SK-N-SH treated with all-trans-retinoic acid at 6 μM for 48 hours (cell line): ENCODE data around the gene IL23R.

ENCODE experiments used
- ATAC-seq: fragments of 200-7000 bp; cut with Tn5 transposase; 3 replicates; pipeline ENCODE4 v1.9.1; 2020; ENCODE audit warnings: mild to moderate bottlenecking, moderate library complexity
- ARNTL ChIP-seq: fragments of 450-650 bp; formaldehyde crosslinking; IDR thresholded peaks from 2 replicates; pipeline ENCODE4 v1.5.0; 2020; ENCODE audit warnings: low read depth, mild to moderate bottlenecking, moderate library complexity, borderline replicate concordance
- BACH2 ChIP-seq: fragments of 250-450 bp; sonication (Bioruptor Pico); IDR thresholded peaks from 2 replicates; pipeline ENCODE4 v1.9.0; 2021; ENCODE audit warnings: mild to moderate bottlenecking, borderline replicate concordance
- CSDC2 ChIP-seq: fragments of 250-450 bp; sonication (Bioruptor Pico); IDR thresholded peaks from 2 replicates; pipeline ENCODE4 v1.5.0; 2020; ENCODE audit warnings: mild to moderate bottlenecking, moderate library complexity
- GLIS3 ChIP-seq: fragments of 250-450 bp; sonication (Bioruptor Pico); IDR thresholded peaks from 2 replicates; pipeline ENCODE4 v1.5.0; 2020; ENCODE audit warnings: mild to moderate bottlenecking, moderate library complexity
- ISL1 ChIP-seq: fragments of 250-450 bp; sonication (Bioruptor Pico); IDR thresholded peaks from 2 replicates; pipeline ENCODE4 v2.1.2; 2022; ENCODE audit warnings: mild to moderate bottlenecking, moderate library complexity
- OSR1 ChIP-seq: fragments of 250-450 bp; sonication (Bioruptor Pico); IDR thresholded peaks from 2 replicates; pipeline ENCODE4 v1.8.0; 2022; ENCODE audit warnings: moderate library complexity, mild to moderate bottlenecking, inconsistent platforms
- PPARA ChIP-seq: fragments of 250-450 bp; sonication (Bioruptor Pico); IDR thresholded peaks from 2 replicates; pipeline ENCODE4 v1.5.0; 2020; ENCODE audit warnings: mild to moderate bottlenecking, borderline replicate concordance
- SNAI2 ChIP-seq: fragments of 250-450 bp; sonication (Bioruptor Pico); IDR thresholded peaks from 2 replicates; pipeline ENCODE4 v1.5.0; 2020; ENCODE audit warnings: mild to moderate bottlenecking, moderate library complexity
- TCF4 ChIP-seq: fragments of 250-450 bp; sonication (Bioruptor Pico); IDR thresholded peaks from 2 replicates; pipeline ENCODE4 v1.8.0; 2021; ENCODE audit warnings: mild to moderate bottlenecking, moderate library complexity, borderline replicate concordance
- TOX ChIP-seq: fragments of 250-450 bp; sonication (Bioruptor Pico); IDR thresholded peaks from 2 replicates; pipeline ENCODE4 v1.8.0; 2021; ENCODE audit warnings: mild to moderate bottlenecking, moderate library complexity, borderline replicate concordance
- ZFP3 ChIP-seq: fragments of 250-450 bp; sonication (Bioruptor Pico); IDR thresholded peaks from 2 replicates; pipeline ENCODE4 v1.5.0; 2020; ENCODE audit warnings: mild to moderate bottlenecking, moderate library complexity
- ZFP30 ChIP-seq: fragments of 450-650 bp; formaldehyde crosslinking; IDR thresholded peaks from 2 replicates; pipeline ENCODE4 v1.5.0; 2022; ENCODE audit warnings: mild to moderate bottlenecking, moderate library complexity
- ZNF565 ChIP-seq: fragments of 450-650 bp; formaldehyde crosslinking; conservative IDR thresholded peaks from 2 replicates; pipeline ENCODE4 v1.5.0; 2020; ENCODE audit warnings: low read depth, mild to moderate bottlenecking, moderate library complexity
- ZNF70 ChIP-seq: fragments of 450-650 bp; formaldehyde crosslinking; IDR thresholded peaks from 2 replicates; pipeline ENCODE4 v1.5.0; 2020; ENCODE audit warnings: mild to moderate bottlenecking, moderate library complexity
- ZNF8 ChIP-seq: fragments of 450-650 bp; formaldehyde crosslinking; IDR thresholded peaks from 2 replicates; pipeline ENCODE4 v1.5.0; 2020; ENCODE audit warnings: mild to moderate bottlenecking, moderate library complexity
- TF ChIP-seq, protein P1 (sequence below): fragments of 250-450 bp; sonication (Bioruptor Pico); IDR thresholded peaks from 2 replicates; pipeline ENCODE4 v1.5.1; 2021; ENCODE audit warnings: mild to moderate bottlenecking, moderate library complexity
- TF ChIP-seq, protein P2 (sequence below): fragments of 250-450 bp; sonication (Bioruptor Pico); IDR thresholded peaks from 2 replicates; pipeline ENCODE4 v1.5.0; 2020; ENCODE audit warnings: mild to moderate bottlenecking, moderate library complexity
- TF ChIP-seq, protein P3 (sequence below): fragments of 250-450 bp; sonication (Bioruptor Pico); IDR thresholded peaks from 2 replicates; pipeline ENCODE4 v1.8.0; 2020; ENCODE audit warnings: mild to moderate bottlenecking, moderate library complexity, borderline replicate concordance
- TF ChIP-seq, protein P4 (sequence below): fragments of 250-450 bp; sonication (Bioruptor Pico); IDR thresholded peaks from 2 replicates; pipeline ENCODE4 v1.8.0; 2021; ENCODE audit warnings: low read depth, mild to moderate bottlenecking, moderate library complexity, borderline replicate concordance

IL23R gene

DNA sequence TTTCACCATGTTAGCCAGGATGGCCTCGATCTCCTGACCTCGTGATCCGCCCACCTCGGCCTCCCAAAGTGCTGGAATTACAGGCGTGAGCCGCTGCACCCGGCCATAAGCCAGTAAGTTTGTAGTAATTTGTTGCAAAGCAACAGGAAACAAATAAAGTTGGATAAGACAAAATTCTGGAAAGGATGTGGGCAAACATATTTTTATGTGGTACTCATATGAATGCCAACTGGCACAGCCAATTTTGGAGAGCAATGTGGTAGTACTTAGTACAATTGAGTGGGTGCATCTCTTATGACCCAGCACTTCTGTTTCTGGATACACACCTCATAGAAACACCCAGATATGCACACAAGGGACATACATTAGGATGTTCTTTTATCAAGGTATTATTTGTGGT, 133.0 kb downstream of the IL23R start:
- ATAC-seq, result no peak
- no peak for TF ChIP-seq CSDC2
- TF ChIP-seq BACH2, result no peak
- no peak for TF ChIP-seq ZFP30 (CRISPR knock-in tag)
- no peak for TF ChIP-seq SNAI2 (CRISPR knock-in tag)
- no peak for TF ChIP-seq ZNF565
- TF ChIP-seq, protein P1, sequence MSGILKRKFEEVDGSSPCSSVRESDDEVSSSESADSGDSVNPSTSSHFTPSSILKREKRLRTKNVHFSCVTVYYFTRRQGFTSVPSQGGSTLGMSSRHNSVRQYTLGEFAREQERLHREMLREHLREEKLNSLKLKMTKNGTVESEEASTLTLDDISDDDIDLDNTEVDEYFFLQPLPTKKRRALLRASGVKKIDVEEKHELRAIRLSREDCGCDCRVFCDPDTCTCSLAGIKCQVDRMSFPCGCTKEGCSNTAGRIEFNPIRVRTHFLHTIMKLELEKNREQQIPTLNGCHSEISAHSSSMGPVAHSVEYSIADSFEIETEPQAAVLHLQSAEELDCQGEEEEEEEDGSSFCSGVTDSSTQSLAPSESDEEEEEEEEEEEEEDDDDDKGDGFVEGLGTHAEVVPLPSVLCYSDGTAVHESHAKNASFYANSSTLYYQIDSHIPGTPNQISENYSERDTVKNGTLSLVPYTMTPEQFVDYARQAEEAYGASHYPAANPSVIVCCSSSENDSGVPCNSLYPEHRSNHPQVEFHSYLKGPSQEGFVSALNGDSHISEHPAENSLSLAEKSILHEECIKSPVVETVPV, result no peak
- no peak for TF ChIP-seq TCF4
- TF ChIP-seq PPARA (CRISPR knock-in tag), result no peak
- TF ChIP-seq, protein P2, sequence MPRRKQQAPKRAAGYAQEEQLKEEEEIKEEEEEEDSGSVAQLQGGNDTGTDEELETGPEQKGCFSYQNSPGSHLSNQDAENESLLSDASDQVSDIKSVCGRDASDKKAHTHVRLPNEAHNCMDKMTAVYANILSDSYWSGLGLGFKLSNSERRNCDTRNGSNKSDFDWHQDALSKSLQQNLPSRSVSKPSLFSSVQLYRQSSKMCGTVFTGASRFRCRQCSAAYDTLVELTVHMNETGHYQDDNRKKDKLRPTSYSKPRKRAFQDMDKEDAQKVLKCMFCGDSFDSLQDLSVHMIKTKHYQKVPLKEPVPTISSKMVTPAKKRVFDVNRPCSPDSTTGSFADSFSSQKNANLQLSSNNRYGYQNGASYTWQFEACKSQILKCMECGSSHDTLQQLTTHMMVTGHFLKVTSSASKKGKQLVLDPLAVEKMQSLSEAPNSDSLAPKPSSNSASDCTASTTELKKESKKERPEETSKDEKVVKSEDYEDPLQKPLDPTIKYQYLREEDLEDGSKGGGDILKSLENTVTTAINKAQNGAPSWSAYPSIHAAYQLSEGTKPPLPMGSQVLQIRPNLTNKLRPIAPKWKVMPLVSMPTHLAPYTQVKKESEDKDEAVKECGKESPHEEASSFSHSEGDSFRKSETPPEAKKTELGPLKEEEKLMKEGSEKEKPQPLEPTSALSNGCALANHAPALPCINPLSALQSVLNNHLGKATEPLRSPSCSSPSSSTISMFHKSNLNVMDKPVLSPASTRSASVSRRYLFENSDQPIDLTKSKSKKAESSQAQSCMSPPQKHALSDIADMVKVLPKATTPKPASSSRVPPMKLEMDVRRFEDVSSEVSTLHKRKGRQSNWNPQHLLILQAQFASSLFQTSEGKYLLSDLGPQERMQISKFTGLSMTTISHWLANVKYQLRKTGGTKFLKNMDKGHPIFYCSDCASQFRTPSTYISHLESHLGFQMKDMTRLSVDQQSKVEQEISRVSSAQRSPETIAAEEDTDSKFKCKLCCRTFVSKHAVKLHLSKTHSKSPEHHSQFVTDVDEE (CRISPR knock-in tag), result no peak
- TF ChIP-seq, protein P3, sequence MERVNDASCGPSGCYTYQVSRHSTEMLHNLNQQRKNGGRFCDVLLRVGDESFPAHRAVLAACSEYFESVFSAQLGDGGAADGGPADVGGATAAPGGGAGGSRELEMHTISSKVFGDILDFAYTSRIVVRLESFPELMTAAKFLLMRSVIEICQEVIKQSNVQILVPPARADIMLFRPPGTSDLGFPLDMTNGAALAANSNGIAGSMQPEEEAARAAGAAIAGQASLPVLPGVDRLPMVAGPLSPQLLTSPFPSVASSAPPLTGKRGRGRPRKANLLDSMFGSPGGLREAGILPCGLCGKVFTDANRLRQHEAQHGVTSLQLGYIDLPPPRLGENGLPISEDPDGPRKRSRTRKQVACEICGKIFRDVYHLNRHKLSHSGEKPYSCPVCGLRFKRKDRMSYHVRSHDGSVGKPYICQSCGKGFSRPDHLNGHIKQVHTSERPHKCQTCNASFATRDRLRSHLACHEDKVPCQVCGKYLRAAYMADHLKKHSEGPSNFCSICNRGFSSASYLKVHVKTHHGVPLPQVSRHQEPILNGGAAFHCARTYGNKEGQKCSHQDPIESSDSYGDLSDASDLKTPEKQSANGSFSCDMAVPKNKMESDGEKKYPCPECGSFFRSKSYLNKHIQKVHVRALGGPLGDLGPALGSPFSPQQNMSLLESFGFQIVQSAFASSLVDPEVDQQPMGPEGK (CRISPR knock-in tag), result no peak
- no peak for TF ChIP-seq ZFP3
- TF ChIP-seq ZNF70 (CRISPR knock-in tag), result no peak
- no peak for TF ChIP-seq TOX
- TF ChIP-seq, all 23 proteins: peak for 0

DNA sequence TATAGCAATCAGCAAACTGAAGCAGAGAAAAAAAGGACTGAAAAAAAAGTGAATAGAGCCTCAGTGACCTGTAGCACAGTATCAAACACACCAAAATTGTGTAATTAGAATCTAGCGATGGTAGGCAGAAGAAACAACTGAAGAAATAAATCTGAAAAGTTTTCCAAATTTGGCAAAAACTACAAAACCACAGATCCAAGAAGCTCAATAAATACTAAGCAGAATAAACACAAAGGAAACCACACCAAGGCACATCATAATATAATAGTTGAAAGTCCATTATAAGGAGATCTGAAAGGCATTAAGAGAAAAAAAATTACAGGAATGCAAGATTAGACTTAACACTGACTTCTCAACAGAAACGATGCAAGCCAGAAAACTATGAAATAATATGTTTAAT, 134.3 kb downstream of the IL23R start:
- TF ChIP-seq SNAI2 (CRISPR knock-in tag), result no peak
- TF ChIP-seq CSDC2, result no peak
- TF ChIP-seq ISL1 (CRISPR knock-in tag), result 0 out of 2 replicates have a peak, but pooled peaks have one; percentile 31
- no peak for TF ChIP-seq TCF4
- no peak for ATAC-seq

DNA sequence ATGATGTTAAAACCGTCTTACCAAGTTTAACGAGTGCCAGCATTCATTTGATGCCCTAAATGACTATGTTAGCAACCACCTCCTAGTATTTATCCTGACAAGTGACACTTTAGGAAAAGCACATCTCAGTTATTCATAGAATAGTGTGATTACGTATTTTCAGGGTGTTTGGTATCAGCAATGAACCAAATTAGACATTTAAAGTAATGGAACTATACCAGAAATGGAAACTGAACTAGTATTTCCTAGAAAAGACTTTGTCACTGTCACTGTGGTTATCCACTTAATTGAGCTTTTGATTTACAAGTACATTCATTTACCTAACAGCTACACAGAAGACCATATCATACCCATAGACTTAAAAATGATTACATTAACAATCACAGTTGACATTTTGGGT, 137.8 kb downstream of the IL23R start:
- no peak for ATAC-seq
- TF ChIP-seq, protein P4, sequence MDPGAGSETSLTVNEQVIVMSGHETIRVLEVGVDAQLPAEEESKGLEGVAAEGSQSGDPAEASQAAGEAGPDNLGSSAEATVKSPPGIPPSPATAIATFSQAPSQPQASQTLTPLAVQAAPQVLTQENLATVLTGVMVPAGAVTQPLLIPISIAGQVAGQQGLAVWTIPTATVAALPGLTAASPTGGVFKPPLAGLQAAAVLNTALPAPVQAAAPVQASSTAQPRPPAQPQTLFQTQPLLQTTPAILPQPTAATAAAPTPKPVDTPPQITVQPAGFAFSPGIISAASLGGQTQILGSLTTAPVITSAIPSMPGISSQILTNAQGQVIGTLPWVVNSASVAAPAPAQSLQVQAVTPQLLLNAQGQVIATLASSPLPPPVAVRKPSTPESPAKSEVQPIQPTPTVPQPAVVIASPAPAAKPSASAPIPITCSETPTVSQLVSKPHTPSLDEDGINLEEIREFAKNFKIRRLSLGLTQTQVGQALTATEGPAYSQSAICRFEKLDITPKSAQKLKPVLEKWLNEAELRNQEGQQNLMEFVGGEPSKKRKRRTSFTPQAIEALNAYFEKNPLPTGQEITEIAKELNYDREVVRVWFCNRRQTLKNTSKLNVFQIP, result no peak
- TF ChIP-seq, protein P1, result no peak
- TF ChIP-seq BACH2 (no peak), ZFP3 (no peak), ZNF70 (CRISPR knock-in tag) (no peak), PPARA (CRISPR knock-in tag) (no peak)

DNA sequence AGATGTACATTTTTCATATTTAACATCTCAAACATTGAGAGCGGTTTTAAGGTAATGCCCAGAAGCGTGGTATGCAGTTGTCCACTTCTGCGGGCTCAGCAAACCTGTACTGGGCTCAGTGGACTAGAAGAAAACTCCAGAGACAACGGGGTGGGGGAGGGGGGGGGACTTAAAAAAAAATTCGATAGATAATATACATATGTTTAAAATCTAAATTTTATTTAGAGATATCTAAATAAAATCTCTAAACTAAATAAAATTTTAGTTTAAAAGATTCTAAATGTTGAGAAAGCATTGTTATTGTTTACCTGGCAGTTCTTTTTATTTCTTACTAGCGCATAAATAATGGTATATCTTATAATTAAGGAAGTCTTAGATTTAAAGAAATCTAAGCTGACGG, 140.3 kb downstream of the IL23R start:
- ATAC-seq, result no peak
- no peak for TF ChIP-seq CSDC2
- TF ChIP-seq ZNF565, result no peak
- no peak for TF ChIP-seq ZNF70 (CRISPR knock-in tag)
- no peak for TF ChIP-seq ZFP30 (CRISPR knock-in tag)
- TF ChIP-seq OSR1 (CRISPR knock-in tag), result no peak
- TF ChIP-seq, protein P1, result no peak
- no peak for TF ChIP-seq ARNTL (CRISPR knock-in tag)
- TF ChIP-seq SNAI2 (CRISPR knock-in tag), result no peak
- TF ChIP-seq, protein P4, result no peak
- no peak for TF ChIP-seq TCF4
- TF ChIP-seq PPARA (CRISPR knock-in tag), result no peak
- no peak for TF ChIP-seq ZNF8 (CRISPR knock-in tag)
- TF ChIP-seq, protein P2 (CRISPR knock-in tag), result no peak
- TF ChIP-seq GLIS3 (CRISPR knock-in tag), result no peak
- no peak for TF ChIP-seq ISL1 (CRISPR knock-in tag)
- TF ChIP-seq TOX, result no peak
